Endothelial cell of umbilical vein (primary cell): ENCODE measurements around the gene GALNT4. TPM values are rescaled to one million over a fixed set of nuclear protein-coding genes. Genes with fewer than 3 reads are reported as not detected.

Experiments used
- BruUV-seq: library from RNA; stranded (reverse); fragments of 400-500 nt; replicated peaks from 2 replicates; lab custom pipeline; 2021; lab: Mats Ljungman, UMichigan
- CTCF ChIA-PET: fragments of 300-600, 350-600 bp; sonication (Branson Sonifier 250); formaldehyde crosslinking; loops from one replicate; lab custom pipeline; 2021; ENCODE audit warnings: antibody characterized with exemption, inconsistent platforms; lab: Charles Lee
- POLR2A ChIA-PET: fragments of 300-600, 350-600 bp; sonication (Branson Sonifier 250); formaldehyde crosslinking; loops from one replicate; lab custom pipeline; 2021; ENCODE audit warnings: antibody characterized with exemption, inconsistent platforms; lab: Charles Lee
- DNase-seq: peaks from one replicate; pipeline ENCODE4 v3.0.0-alpha.2; 2011; ENCODE audit warnings: low read depth, low spot score
- FAIRE-seq: peaks from 2 replicates; lab custom pipeline; 2011; peaks lifted over from hg19 to GRCh38; lab: Jason Lieb, UNC
- H2AFZ ChIP-seq: 2 replicates; pipeline ENCODE4 v1.6.0; 2012; ENCODE audit warnings: low read depth, low read length, control low read depth, inconsistent platforms
- H3K27ac ChIP-seq: 2 replicates; pipeline ENCODE4 v1.5.1; 2011; ENCODE audit warnings: low read depth, mild to moderate bottlenecking, control low read depth, low read length, moderate library complexity; ENCODE audit not compliant: insufficient read depth
- H3K27me3 ChIP-seq, 2 experiments: 2 replicates each; pipeline versions ENCODE4 v1.6.0 to v1.6.1; 2011; ENCODE audit warnings: low read length in 2 of 2, mixed read lengths in 1 of 2; ENCODE audit not compliant: control insufficient read depth in 2 of 2, insufficient read depth in 2 of 2
- H3K36me3 ChIP-seq, 2 experiments: 2 replicates in 1 of 2; 3 replicates in 1 of 2; pipeline ENCODE4 v1.5.1; 2011; ENCODE audit warnings: low read length in 2 of 2, mild to moderate bottlenecking in 1 of 2, moderate library complexity in 1 of 2; ENCODE audit not compliant: control insufficient read depth in 2 of 2, insufficient read depth in 2 of 2; ENCODE audit errors: extremely low read depth in 1 of 2
- H3K4me1 ChIP-seq: 3 replicates; pipeline ENCODE4 v1.5.1; 2011; ENCODE audit warnings: mild to moderate bottlenecking, low read length; ENCODE audit not compliant: control insufficient read depth, insufficient read depth; ENCODE audit errors: extremely low read depth
- H3K4me2 ChIP-seq: 2 replicates; pipeline ENCODE4 v1.6.1; 2011; ENCODE audit warnings: low read length, control low read depth, mixed read lengths; ENCODE audit not compliant: insufficient read depth
- H3K4me3 ChIP-seq, 3 experiments: fragments of 200-600 bp in 1 of 3; sonication (generic), shearing (Covaris generic) in 1 of 3; replicated peaks in 1 of 3; 2 replicates each; pipeline ENCODE4 v1.5.1; 2011 to 2016; ENCODE audit warnings: control low read depth in 3 of 3, low read length in 3 of 3, mild to moderate bottlenecking in 2 of 3, inconsistent platforms in 1 of 3, low read depth in 1 of 3, moderate library complexity in 1 of 3; ENCODE audit not compliant: insufficient read depth in 1 of 3
- H3K79me2 ChIP-seq: 2 replicates; pipeline ENCODE4 v1.6.0; 2012; ENCODE audit warnings: low read length, inconsistent platforms; ENCODE audit not compliant: control insufficient read depth, insufficient read depth
- H3K9ac ChIP-seq: replicated peaks from 2 replicates; pipeline ENCODE3; 2011; ENCODE audit warnings: low read length, control low read depth; ENCODE audit not compliant: insufficient read depth; ENCODE audit errors: extremely low read depth
- H3K9me1 ChIP-seq: replicated peaks from 3 replicates; pipeline ENCODE4 v1.6.0; 2011; ENCODE audit warnings: mild to moderate bottlenecking, low read length; ENCODE audit not compliant: control insufficient read depth, insufficient read depth; ENCODE audit errors: extremely low read depth
- H3K9me3 ChIP-seq: replicated peaks from 2 replicates; pipeline ENCODE4 v1.5.1; 2012; ENCODE audit warnings: low read length, inconsistent platforms; ENCODE audit not compliant: control insufficient read depth, insufficient read depth
- H4K20me1 ChIP-seq: replicated peaks from 2 replicates; pipeline ENCODE3; 2011; ENCODE audit warnings: mild to moderate bottlenecking, low read length; ENCODE audit not compliant: control insufficient read depth, insufficient read depth; ENCODE audit errors: extremely low read depth
- FOS ChIP-seq: IDR thresholded peaks from 2 replicates; pipeline ENCODE4 v1.6.1; 2011; ENCODE audit warnings: mild to moderate bottlenecking, low read length, moderate library complexity, borderline replicate concordance; ENCODE audit not compliant: insufficient read depth
- MYC ChIP-seq: IDR thresholded peaks from one replicate; pipeline ENCODE4 v1.6.1; 2011; ENCODE audit warnings: mild to moderate bottlenecking, low read depth, low read length
- POLR2AphosphoS5 ChIP-seq: IDR thresholded peaks from 2 replicates; pipeline ENCODE4 v1.6.1; 2012; ENCODE audit warnings: low read depth, mild to moderate bottlenecking, control low read depth, low read length, moderate library complexity; ENCODE audit not compliant: insufficient read depth
- dilution Hi-C: fragments of 300-500 bp; cut with MboI; formaldehyde crosslinking; loops from one replicate; pipeline ENCODE4 v1.15.0; 2019; ENCODE audit warnings: low sequenced_read_pairs; ENCODE audit not compliant: extremely low pct_ligation_motif_present
- intact Hi-C: fragments of 100-400 bp; cut with micrococcal nuclease; formaldehyde crosslinking; loops from one replicate; pipeline ENCODE4 v1.10.0; 2022
- polyA plus RNA-seq, 4 experiments: library from polyadenylated mRNA; depleted of rRNA in 3 of 4; stranded (reverse) in 3 of 4; unstranded in 1 of 4; fragments of >200 nt; gene quantifications; 2 replicates each; pipeline versions ENCODE4 v1.2.1 to v1.2.3, GENCODE V29; 2011 to 2012; ENCODE audit warnings: missing spikeins in 1 of 4
- total RNA-seq: library from RNA; stranded (reverse); gene quantifications from 2 replicates; pipeline ENCODE4 v1.2.3, GENCODE V29; 2021
- TF ChIP-seq, protein P1 (sequence below): IDR thresholded peaks from 2 replicates; pipeline ENCODE4 v1.6.1; 2011; ENCODE audit not compliant: insufficient read depth, insufficient read length
- TF ChIP-seq, protein P2 (sequence below), 2 donors: IDR thresholded peaks; 1 replicate in 1 of 2; 2 replicates in 1 of 2; pipeline ENCODE4 v1.5.1; 2011; ENCODE audit warnings: low read length in 2 of 2, mild to moderate bottlenecking in 2 of 2, moderate library complexity in 2 of 2, control low read depth in 1 of 2, inconsistent platforms in 1 of 2, low read depth in 1 of 2; ENCODE audit not compliant: insufficient read depth in 1 of 2; ENCODE audit errors: extremely low read depth in 1 of 2

Gene GALNT4
- total and polyA plus RNA-seq, 2 donors (not counting 3 experiments of a cell fraction or from before 2014, with no cell fraction given), result 2.0 to 9.8 TPM

GRCh38 chr12:89546151-89546550 is 21.6 kb upstream of the GALNT4 start:
- Histone ChIP-seq H2AFZ (no peak overlapping the region), H3K9ac (no peak overlapping the region), H4K20me1 (no peaks in the 10 kb centered on the region), H3K4me2 (no peak overlapping the region), H3K27ac (no peak overlapping the region), H3K27me3 (no peaks in the 10 kb centered on the region), H3K36me3 (no peaks in the 10 kb centered on the region), H3K9me3 (no peaks in the 10 kb centered on the region), H3K79me2 (no peaks in the 10 kb centered on the region), H3K4me1 (peaks cover 20% of the 10 kb centered on the region), H3K4me3 (no peak overlapping the region), H3K9me1 (no peaks in the 10 kb centered on the region)
- dilution Hi-C loops (no loop called here), intact Hi-C loops (loop anchor here (10.0 kb wide), 1 partner anchor 1059 kb away; no protein-coding TSS in a partner anchor)
- no peak for DNase-seq
- ChIA-PET POLR2A (no interaction called here), CTCF (interaction anchor here (1.6 kb wide), 1 partner anchor 1395 kb away, joined by 5 read pairs; no protein-coding TSS in a partner anchor)
- peak; percentile 21 for FAIRE-seq
- no TSS peak for BruUV-seq
- TF ChIP-seq POLR2AphosphoS5 (no peak), MYC (no peak)
- TF ChIP-seq, protein P1, sequence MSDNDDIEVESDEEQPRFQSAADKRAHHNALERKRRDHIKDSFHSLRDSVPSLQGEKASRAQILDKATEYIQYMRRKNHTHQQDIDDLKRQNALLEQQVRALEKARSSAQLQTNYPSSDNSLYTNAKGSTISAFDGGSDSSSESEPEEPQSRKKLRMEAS, result no peak

- dilution Hi-C loops (no loop called here), intact Hi-C loops (loop anchor here (5.0 to 10.0 kb wide), 5 partner anchors 318 to 1153 kb away; no protein-coding TSS in a partner anchor)
- H3K9me3 ChIP-seq, result no peaks in the 10 kb centered on the region
- ChIA-PET POLR2A (no interaction called here), CTCF (interaction anchor here (0.7 to 3.2 kb wide), 21 partner anchors 8 to 1415 kb away, joined by 3 to 55 read pairs (median 5); partner anchors contain the start of gene ATP2B1)
- no peaks in the 10 kb centered on the region for H3K9me1 ChIP-seq
- H3K79me2 ChIP-seq, result no peaks in the 10 kb centered on the region
- DNase-seq (peak; percentile 84), FAIRE-seq (peak; percentile 98)
- H3K36me3 ChIP-seq, result no peaks in the 10 kb centered on the region
- BruUV-seq, result no TSS peak
- TF ChIP-seq, protein P2, sequence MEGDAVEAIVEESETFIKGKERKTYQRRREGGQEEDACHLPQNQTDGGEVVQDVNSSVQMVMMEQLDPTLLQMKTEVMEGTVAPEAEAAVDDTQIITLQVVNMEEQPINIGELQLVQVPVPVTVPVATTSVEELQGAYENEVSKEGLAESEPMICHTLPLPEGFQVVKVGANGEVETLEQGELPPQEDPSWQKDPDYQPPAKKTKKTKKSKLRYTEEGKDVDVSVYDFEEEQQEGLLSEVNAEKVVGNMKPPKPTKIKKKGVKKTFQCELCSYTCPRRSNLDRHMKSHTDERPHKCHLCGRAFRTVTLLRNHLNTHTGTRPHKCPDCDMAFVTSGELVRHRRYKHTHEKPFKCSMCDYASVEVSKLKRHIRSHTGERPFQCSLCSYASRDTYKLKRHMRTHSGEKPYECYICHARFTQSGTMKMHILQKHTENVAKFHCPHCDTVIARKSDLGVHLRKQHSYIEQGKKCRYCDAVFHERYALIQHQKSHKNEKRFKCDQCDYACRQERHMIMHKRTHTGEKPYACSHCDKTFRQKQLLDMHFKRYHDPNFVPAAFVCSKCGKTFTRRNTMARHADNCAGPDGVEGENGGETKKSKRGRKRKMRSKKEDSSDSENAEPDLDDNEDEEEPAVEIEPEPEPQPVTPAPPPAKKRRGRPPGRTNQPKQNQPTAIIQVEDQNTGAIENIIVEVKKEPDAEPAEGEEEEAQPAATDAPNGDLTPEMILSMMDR (IDR thresholded peaks at IDR 0.05; ENCODE audit: extremely low read depth in 1 of 2, insufficient read depth in 1 of 2, low read depth in 1 of 2, low read length in 2 of 2), result no peak
- peak; percentile 24 for TF ChIP-seq FOS
- no peak overlapping the region for H3K4me2 ChIP-seq
- H3K4me1 ChIP-seq, result peaks cover 20% of the 10 kb centered on the region
- no peak overlapping the region for H3K4me3 ChIP-seq
- no peaks in the 10 kb centered on the region for H4K20me1 ChIP-seq
- no peak overlapping the region for H3K27ac ChIP-seq
- no peak overlapping the region for H3K9ac ChIP-seq
- H3K27me3 ChIP-seq, result no peaks in the 10 kb centered on the region
- H2AFZ ChIP-seq, result no peak overlapping the region
Observed at GRCh38 chr12:89544681-89545184, 20.1 kb upstream of the GALNT4 start.
